SU-DHL-6 (cell line): Measurements from ENCODE around the gene RPS6KL1.

Experiments
- H2AFZ ChIP-seq: fragments of 200-600 bp; sonication (generic); 2 replicates; pipeline ENCODE4 v1.6.1; 2014; ENCODE audit warnings: low read depth, mild to moderate bottlenecking, moderate library complexity, mixed read lengths, antibody characterized with exemption, low read length; ENCODE audit not compliant: severe bottlenecking
- H3F3A ChIP-seq: fragments of 200-600 bp; shearing (Covaris generic); 2 replicates; pipeline ENCODE4 v1.6.0; 2016; ENCODE audit warnings: antibody characterized with exemption, mild to moderate bottlenecking; ENCODE audit not compliant: insufficient read depth
- H3K27ac ChIP-seq: fragments of 200-600 bp; sonication (generic); 2 replicates; pipeline ENCODE4 v1.5.1; 2016; ENCODE audit warnings: low read depth, mild to moderate bottlenecking, low read length, moderate library complexity, mixed read lengths
- H3K27me3 ChIP-seq: fragments of 200-600 bp; sonication (generic), shearing (Covaris generic); 2 replicates; pipeline ENCODE4 v1.6.0; 2014; ENCODE audit warnings: mild to moderate bottlenecking, low read length
- H3K36me3 ChIP-seq: fragments of 200-600 bp; sonication (generic); 2 replicates; pipeline ENCODE4 v1.6.1; 2014; ENCODE audit warnings: mild to moderate bottlenecking, low read length, mixed read lengths
- H3K4me2 ChIP-seq: fragments of 300-600, 200-600 bp; shearing (Covaris generic), sonication (generic); 2 replicates; pipeline ENCODE4 v1.6.0; 2014; ENCODE audit warnings: low read length, low read depth, mild to moderate bottlenecking; ENCODE audit not compliant: poor library complexity, severe bottlenecking
- H3K4me3 ChIP-seq: fragments of 200-600 bp; sonication (generic); 2 replicates; pipeline ENCODE4 v1.5.1; 2014; ENCODE audit warnings: antibody characterized with exemption, low read length, mild to moderate bottlenecking, mixed read lengths; ENCODE audit not compliant: insufficient read depth, poor library complexity, severe bottlenecking
- H3K79me2 ChIP-seq: fragments of 200-600 bp; sonication (generic); 2 replicates; pipeline ENCODE4 v1.6.1; 2014; ENCODE audit warnings: mild to moderate bottlenecking, low read length, moderate library complexity; ENCODE audit not compliant: insufficient read depth
- H3K9ac ChIP-seq: fragments of 200-600 bp; sonication (generic); 2 replicates; pipeline ENCODE4 v1.7.0; 2014; ENCODE audit warnings: mild to moderate bottlenecking, low read length
- H3K9me2 ChIP-seq: fragments of 200-600 bp; sonication (generic); replicated peaks from 2 replicates; pipeline ENCODE4 v1.6.1; 2014; ENCODE audit warnings: low read length; ENCODE audit not compliant: insufficient read depth
- H3K9me3 ChIP-seq: fragments of 200-600 bp; sonication (generic); 2 replicates; pipeline ENCODE4 v1.6.1; 2014; ENCODE audit warnings: low read length, mixed read lengths; ENCODE audit not compliant: insufficient read depth
- H4K20me1 ChIP-seq: fragments of 200-600 bp; sonication (generic); 2 replicates; pipeline ENCODE4 v1.6.1; 2014; ENCODE audit warnings: low read depth, mild to moderate bottlenecking, antibody characterized with exemption, low read length, moderate library complexity, mixed read lengths
- CTCF ChIP-seq: fragments of 200-600 bp; sonication (generic); IDR thresholded peaks from one replicate; pipeline ENCODE4 v1.5.1; 2017; ENCODE audit warnings: antibody characterized with exemption, mild to moderate bottlenecking, low read length, moderate library complexity; ENCODE audit not compliant: insufficient read depth, poor library complexity, severe bottlenecking
- EZH2phosphoT487 ChIP-seq: fragments of 200-600 bp; sonication (generic), shearing (Covaris generic); conservative IDR thresholded peaks from 2 replicates; pipeline ENCODE4 v1.6.1; 2018; ENCODE audit warnings: mild to moderate bottlenecking, antibody characterized with exemption, low read length, moderate library complexity, mixed read lengths

The RPS6KL1 gene

DNA sequence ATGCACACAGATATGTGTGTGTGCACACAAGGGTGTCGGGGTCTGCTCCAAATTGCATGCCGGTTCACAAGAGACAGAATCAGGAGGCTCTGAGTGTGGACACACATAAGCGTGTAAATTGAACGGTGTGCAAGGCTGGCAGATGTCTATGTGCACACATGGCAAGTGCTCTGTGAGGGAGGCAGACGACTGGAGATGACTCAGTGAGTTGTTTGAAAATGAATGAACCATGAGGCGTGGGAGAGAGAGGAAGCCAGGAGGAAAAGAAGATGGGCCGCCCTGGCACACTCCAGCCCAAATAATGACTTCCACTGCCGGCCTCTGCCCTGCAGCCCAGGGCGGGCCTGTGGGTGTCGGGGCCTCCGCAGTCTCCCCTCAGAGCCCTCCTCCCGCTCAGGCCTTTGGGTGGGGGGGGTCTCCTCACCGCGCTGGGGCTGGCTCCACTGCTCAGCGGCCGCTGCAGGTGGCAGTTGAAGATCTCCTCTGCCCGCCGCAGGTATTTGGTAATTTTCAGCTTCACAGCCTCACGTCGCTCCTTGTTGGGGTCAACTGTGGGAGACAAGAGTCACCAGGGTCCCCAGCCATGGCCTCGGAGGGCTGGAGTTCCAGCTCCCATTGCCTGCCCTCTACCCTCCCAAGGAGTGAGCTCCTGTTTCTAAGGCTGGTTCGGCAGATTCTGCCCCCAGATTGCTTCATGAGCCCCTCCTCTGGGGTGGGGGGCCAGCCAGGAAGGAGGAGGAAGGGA, 3.5 kb downstream of the RPS6KL1 start:
- TF ChIP-seq CTCF (no peak), EZH2phosphoT487 (no peak)
- Histone ChIP-seq H3K27ac (no peak overlapping the region), H3F3A (no peaks in the 10 kb centered on the region), H2AFZ (no peak overlapping the region), H3K27me3 (no peaks in the 10 kb centered on the region), H3K9me2 (no peaks in the 10 kb centered on the region), H3K4me3 (no peak overlapping the region), H3K36me3 (no peaks in the 10 kb centered on the region), H3K9ac (no peak overlapping the region), H3K9me3 (no peaks in the 10 kb centered on the region), H4K20me1 (no peaks in the 10 kb centered on the region), H3K4me2 (no peak overlapping the region), H3K79me2 (no peaks in the 10 kb centered on the region)

DNA sequence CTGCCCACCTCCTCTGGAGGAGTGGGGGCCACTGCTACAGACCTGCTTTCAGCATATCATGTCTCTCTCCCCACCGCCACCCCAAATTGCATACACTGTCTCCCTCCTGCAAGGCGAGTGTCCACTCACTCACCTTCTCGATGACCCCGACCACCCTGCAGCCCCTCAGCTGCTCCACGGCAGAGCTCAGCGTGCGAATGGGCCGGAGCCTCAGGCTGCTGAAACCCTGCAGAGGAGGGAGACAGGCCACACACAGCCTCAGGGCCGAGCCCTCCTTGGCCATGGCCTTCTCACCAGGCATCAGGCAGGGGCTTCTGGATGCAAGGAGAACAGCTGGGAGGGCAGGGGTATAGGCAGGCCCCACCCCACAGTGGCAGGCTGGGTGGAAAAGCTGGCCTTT, 4.7 kb downstream of the RPS6KL1 start:
- Histone ChIP-seq H3K9me2 (no peaks in the 10 kb centered on the region), H3K27ac (no peak overlapping the region), H4K20me1 (no peaks in the 10 kb centered on the region), H3K36me3 (no peaks in the 10 kb centered on the region), H3K27me3 (no peaks in the 10 kb centered on the region), H3K79me2 (no peaks in the 10 kb centered on the region), H3K9ac (no peak overlapping the region), H3K4me2 (no peak overlapping the region), H3K9me3 (no peaks in the 10 kb centered on the region), H2AFZ (no peak overlapping the region), H3F3A (no peaks in the 10 kb centered on the region), H3K4me3 (no peak overlapping the region)
- TF ChIP-seq EZH2phosphoT487 (no peak), CTCF (no peak)

DNA sequence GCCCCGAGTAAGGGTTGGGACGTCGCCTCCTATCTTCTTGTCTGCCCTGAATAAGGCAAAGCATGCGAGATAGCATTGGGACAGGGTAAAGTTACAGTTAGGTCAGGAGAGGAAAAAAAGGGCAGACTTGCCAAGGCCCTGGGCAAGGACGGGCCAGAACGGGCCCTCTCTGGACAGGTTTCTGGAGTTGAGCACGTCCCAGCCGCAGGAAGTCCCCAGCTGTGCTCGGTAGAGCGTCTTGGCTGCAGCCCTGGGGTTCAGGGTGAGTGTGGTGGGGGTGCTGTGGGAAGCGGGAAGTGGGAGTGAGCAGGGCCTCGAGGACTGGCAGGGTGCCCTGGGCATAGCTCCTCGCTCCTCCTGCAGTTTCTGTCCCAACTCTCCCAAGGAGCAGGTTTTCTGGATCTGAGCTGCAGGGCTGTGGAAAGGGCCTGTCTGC, 5.4 kb downstream of the RPS6KL1 start:
- Histone ChIP-seq H3K36me3 (no peaks in the 10 kb centered on the region), H3K9me3 (no peaks in the 10 kb centered on the region), H2AFZ (no peak overlapping the region), H3K4me2 (no peak overlapping the region), H3K4me3 (no peak overlapping the region), H3K27me3 (no peaks in the 10 kb centered on the region), H3K79me2 (no peaks in the 10 kb centered on the region), H3K27ac (no peak overlapping the region), H3K9ac (no peak overlapping the region), H3K9me2 (no peaks in the 10 kb centered on the region), H4K20me1 (no peaks in the 10 kb centered on the region), H3F3A (no peaks in the 10 kb centered on the region)
- TF ChIP-seq EZH2phosphoT487 (no peak), CTCF (no peak)
